Measurements from ENCODE around the gene PFKL.

PFKL gene

DNA sequence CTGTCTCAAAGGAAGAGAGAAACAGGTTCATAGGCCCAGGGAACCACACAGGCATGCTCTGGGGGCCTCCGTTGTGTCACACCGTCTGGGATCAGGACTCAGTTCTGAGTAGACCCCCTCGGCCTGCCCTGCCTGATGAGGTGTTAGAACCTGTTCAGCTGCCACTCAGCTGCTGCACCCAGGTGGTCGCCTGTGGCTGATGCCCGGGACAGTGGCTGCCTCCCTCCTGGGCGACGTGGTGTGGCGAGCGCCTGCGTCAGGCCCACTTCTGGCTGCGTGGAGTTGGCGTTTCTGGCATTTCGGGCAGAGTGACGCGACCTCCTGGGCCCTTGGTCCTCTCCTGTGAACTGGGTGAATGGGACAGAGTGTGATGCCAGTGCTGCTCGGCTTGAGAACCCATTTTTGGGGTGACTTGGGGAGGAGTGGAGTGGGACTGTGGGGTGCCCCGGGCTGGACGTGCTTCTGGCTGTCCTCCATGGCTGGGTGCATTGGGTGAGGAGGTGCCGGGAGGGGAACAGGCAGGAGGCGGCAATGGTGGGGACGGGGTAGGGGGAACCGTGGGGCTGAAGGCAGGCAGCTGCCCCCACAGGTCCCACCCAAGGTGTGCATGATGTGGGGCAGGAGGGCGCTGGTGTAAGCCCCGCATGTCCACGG is 28.5 kb downstream of the PFKL start:
- no peak overlapping the region for H3K4me3 ChIP-seq (ENCODE audit: low read depth, low read length)
- no peak for DNase-seq (ENCODE audit: low read depth)
- TF ChIP-seq, protein P1, sequence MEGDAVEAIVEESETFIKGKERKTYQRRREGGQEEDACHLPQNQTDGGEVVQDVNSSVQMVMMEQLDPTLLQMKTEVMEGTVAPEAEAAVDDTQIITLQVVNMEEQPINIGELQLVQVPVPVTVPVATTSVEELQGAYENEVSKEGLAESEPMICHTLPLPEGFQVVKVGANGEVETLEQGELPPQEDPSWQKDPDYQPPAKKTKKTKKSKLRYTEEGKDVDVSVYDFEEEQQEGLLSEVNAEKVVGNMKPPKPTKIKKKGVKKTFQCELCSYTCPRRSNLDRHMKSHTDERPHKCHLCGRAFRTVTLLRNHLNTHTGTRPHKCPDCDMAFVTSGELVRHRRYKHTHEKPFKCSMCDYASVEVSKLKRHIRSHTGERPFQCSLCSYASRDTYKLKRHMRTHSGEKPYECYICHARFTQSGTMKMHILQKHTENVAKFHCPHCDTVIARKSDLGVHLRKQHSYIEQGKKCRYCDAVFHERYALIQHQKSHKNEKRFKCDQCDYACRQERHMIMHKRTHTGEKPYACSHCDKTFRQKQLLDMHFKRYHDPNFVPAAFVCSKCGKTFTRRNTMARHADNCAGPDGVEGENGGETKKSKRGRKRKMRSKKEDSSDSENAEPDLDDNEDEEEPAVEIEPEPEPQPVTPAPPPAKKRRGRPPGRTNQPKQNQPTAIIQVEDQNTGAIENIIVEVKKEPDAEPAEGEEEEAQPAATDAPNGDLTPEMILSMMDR (IDR thresholded peaks at IDR 0.05; ENCODE audit: control insufficient read depth, extremely low read depth, insufficient read depth) = no peak

DNA sequence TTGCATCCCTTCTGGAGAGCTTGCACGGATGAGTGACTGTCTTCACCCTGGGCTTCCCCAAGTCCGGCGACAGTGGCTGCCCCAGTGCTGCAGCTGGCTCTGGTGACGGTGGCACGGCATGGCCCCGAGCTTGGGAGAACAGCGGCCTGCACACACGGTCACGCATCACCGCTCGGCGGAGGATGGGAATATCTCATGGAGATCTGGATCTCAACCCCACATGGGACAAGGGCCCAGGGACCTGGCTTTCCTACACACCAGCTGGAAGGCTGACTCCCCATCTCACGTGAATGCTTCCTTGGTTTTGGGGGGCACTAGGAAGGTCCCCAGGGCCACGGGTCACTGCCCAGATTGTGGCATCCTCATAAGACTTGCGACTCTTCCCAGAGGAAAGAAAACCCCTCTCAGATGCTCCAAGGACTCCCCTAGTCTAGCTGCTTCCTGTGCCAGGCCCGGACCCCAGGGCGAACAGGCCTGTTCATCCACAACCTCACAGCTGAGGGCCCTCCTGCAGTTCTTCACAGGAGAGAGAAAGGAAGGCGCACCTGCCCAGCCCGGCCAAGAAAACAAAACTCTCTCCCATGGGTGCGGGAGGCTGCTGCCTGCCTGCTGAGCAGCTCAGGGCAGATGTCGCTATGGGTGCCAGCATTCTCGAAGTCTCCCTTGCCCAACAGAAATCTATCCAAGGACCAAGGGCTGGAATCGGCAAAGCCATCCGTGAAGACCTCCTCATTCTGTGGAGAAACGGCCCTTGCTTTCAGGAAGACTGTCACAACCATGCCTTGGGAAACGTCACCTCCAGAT is 29.4 kb downstream of the PFKL start:
- DNase-seq (ENCODE audit: low read depth) = no peak
- H3K4me3 ChIP-seq (ENCODE audit: low read depth, low read length) = no peak overlapping the region
- TF ChIP-seq, protein P1 (IDR thresholded peaks at IDR 0.05; ENCODE audit: control insufficient read depth, extremely low read depth, insufficient read depth) = no peak

DNA sequence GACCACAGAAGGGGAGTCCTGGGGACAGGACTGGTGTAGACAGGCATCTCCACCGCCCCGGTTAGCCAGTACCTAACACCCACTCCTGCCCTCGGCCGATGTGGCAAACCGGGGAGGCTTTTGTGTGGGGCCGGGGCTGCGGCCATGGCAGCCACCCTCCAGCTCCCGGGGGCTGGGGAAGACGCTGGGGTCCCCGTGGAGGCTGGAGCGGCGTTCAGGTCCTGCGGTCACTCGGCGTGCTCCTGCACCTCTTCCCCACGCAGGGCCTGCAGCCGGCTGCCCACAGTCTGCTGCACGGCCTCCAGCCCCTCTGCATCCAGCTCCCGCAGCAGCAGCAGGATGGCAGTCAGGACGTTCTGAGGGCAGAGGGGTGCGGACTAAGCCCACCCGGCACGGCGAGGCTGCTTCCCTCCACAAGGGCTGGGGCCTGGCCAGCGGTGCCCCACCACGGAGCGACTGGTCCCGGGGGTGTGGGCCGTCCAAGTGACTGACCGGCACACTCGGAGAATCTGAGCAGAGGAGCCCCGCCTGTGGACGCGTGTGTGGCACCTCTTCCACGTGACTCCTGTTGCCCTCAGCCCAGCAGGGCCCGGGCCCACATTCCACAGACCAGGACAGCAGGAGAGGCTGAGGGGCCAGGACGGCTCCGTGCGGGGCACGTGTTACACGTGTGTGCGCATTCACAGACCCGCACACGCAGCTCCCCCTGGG is 30.3 kb downstream of the PFKL start:
- TF ChIP-seq, protein P1 (IDR thresholded peaks at IDR 0.05; ENCODE audit: control insufficient read depth, extremely low read depth, insufficient read depth) = no peak
- no peak for DNase-seq (ENCODE audit: low read depth)
- H3K4me3 ChIP-seq (ENCODE audit: low read depth, low read length) = no peak overlapping the region

DNA sequence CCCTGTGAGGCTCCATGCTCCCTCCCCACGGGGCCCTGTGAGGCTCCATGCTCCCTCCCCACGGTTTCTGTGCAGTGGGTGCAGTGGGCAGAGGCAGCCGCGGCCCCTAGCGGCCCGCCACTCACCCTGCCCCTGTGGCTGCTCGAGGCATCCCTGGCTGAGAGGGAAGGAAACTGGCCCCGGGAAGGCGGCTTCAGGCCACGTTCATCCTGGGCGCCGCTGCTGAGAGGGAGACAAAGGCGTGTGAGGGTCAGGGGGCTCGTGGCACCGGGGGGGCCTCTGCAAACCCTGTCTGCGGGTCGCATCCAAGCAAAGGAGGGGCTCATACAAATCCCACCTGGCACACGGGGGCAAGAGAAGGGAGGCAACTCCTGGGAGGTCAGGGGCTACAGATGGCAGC is 30.8 kb downstream of the PFKL start:
- TF ChIP-seq, protein P1 (IDR thresholded peaks at IDR 0.05; ENCODE audit: control insufficient read depth, extremely low read depth, insufficient read depth) = no peak
- DNase-seq (ENCODE audit: low read depth) = no peak
- H3K4me3 ChIP-seq (ENCODE audit: low read depth, low read length) = no peak overlapping the region

DNA sequence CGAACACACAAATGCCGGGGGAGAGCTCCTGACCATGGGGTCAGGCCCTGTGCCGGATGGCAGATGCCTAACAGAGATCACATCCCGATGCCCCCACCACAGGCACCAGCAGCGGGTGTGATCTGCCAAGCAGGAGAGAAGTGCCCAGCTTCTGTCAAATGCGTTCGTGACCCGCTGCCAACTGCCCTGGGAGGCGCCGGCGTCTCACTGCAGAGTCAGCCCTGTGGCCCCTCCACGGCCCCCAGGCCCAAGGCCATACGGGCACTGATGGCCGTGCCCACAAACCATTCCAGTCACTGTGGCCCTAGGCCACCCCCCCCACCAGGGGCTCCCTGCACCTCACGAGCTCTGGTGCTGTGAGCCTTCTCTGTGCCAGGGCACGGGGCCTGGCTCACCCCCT is 31.4 kb downstream of the PFKL start:
- TF ChIP-seq, protein P1 (IDR thresholded peaks at IDR 0.05; ENCODE audit: control insufficient read depth, extremely low read depth, insufficient read depth) = no peak
- no peak overlapping the region for H3K4me3 ChIP-seq (ENCODE audit: low read depth, low read length)
- DNase-seq (ENCODE audit: low read depth) = no peak

DNA sequence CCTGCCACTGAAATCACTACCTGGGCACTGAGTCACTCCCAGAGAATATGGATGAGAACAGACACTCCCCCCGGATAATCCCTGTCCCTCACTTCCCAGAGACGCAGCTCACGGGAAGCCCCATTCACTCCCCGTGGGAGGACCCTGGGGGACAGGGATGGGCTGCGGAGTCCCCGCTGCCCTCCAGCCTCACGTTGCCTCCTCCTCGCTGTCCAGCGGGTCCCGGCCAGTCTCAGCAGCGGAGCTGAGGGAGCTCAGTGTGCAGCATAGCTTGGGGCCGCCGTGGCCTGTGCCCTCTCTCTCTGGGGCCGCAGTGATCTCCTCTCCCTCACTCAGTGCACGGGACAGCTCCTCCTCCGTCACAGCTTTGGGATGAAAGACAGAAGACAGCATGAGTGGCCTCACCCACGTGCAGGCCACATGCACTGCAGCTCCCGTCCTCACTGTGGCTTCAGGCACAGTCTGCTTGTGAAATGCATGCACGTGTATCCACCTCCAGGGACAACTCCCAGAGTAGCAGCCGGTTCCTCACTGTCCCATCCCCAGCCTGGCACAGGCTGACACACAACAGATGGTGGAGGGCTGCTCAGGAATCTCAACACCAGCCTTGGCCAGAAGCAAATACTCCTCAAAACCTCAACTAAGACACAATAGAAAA is 31.9 kb downstream of the PFKL start:
- DNase-seq (ENCODE audit: low read depth) = no peak
- TF ChIP-seq, protein P1 (IDR thresholded peaks at IDR 0.05; ENCODE audit: control insufficient read depth, extremely low read depth, insufficient read depth) = no peak
- H3K4me3 ChIP-seq (ENCODE audit: low read depth, low read length) = no peak overlapping the region
